IPS-NIHi11 (cell line): ENCODE results near the gene MRPL33.

Source experiments
- DNase-seq: peaks from one replicate; pipeline ENCODE4 v3.0.0; 2012; ENCODE audit warnings: mixed read lengths, low spot score

The MRPL33 gene

GRCh38 chr2:27771548-27772335 lies at the start of gene MRPL33:
Gene MRPL33 (plus strand): TSS chr2:27771719. CDS start chr2:27771778, 59 bp downstream.
- peak; percentile 99 for DNase-seq

- DNase-seq = no peak
Observed at GRCh38 chr2:27721884-27722485, 49.5 kb upstream of the MRPL33 start.

DNA sequence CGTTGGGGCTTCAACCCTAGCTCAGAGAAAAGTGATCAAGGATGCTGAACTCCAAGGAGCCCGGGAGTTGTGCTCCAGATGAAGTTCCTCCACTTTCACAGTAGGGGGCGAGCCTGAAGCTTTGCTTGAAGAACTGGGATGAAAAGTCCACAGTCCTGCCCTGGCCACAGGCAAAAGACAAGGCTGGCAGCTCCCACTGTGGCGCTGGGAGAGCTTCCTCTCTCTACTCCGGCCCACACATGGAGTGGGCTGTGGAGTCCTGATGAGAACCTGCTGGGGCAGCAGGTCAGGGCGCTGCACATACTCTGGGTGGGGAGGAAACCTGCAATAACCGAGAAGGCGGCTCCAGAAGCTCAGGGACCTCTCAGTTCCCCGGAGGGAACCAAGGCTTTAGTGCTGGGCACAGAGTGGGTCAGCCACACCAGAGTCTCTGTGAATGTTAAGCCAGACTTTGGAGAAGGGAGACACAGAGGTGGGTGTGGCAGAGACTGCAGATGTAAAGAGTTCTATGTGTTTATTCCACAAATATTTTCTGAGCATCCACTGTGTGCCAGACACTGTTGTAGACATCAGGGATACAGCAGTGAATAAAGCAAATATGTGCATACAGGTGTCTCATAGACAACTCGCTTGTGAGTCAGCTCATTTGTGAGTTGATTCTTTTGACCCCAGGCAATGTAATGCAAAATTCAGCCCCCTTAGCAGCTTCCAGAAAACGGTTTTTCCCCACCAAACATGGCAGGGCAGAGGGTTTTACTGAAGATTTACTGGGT lies 48.0 kb upstream of the MRPL33 start:
- DNase-seq = peak; percentile 77

DNA sequence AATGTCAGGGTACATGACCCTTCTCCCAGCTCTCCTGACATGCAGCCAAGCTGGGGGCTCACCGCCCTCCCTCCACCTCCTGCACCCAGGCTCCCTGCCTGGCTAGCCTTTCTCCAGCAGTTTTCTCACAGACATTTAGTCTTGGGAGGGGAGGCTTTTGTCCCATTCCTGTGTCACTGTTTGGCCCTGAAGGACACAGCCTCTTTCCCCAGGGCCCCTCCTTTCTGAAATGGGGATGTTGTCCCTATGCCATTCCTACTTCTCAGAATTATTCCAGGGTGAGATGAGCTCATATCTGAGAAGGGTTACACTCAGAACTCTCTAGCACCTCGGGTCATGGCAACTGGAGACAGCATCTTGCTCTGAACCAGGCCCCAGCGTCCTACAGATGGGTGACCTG lies 47.3 kb upstream of the MRPL33 start:
- DNase-seq = no peak

- no peak for DNase-seq
Observed at GRCh38 chr2:27724905-27725701, 46.4 kb upstream of the MRPL33 start.

- DNase-seq = no peak
Observed at GRCh38 chr2:27727257-27727656, 44.3 kb upstream of the MRPL33 start.

- no peak for DNase-seq
Observed at GRCh38 chr2:27728081-27728858, 43.2 kb upstream of the MRPL33 start.

DNA sequence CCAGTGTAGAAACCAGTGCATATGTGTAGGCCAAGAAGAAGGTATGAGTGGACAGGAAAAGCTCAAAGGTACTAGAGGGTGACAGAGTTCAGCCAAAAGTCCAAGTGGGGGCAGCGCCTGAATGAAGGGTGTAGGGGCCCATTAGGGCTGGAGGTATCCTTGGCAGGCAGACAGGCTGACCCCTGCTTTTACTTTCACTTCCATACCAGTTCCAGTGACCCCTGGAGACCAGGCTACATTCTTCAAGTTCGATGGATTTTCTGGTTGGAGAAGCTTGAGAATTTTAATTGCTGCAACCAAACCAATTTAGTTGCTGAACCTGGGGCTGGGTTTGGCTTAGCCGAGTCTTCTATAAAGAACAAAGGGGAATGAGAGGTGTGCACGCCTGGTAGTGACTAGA lies 42.3 kb upstream of the MRPL33 start:
- DNase-seq = no peak

- no peak for DNase-seq
Observed at GRCh38 chr2:27729614-27730013, 41.9 kb upstream of the MRPL33 start.

DNA sequence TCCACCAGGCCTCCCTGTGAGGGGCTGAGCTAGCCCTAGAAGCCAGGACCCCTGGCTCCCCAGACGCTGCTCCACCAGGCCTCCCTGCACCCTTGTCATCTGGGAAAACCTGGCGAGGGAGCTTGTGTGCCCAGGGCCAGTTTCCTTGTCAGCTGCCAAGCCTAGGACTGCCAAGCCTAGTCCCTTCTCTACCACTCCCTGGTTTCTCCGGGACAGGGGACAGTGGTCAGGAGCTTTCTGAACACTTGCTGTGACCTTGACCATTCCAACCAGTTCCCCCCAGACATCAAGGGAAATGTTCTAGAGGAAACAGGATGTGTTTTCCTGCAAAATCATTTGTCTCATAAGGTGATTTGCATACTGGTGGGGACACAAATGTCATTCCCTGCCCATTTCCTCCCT lies 41.3 kb upstream of the MRPL33 start:
- DNase-seq = no peak

DNA sequence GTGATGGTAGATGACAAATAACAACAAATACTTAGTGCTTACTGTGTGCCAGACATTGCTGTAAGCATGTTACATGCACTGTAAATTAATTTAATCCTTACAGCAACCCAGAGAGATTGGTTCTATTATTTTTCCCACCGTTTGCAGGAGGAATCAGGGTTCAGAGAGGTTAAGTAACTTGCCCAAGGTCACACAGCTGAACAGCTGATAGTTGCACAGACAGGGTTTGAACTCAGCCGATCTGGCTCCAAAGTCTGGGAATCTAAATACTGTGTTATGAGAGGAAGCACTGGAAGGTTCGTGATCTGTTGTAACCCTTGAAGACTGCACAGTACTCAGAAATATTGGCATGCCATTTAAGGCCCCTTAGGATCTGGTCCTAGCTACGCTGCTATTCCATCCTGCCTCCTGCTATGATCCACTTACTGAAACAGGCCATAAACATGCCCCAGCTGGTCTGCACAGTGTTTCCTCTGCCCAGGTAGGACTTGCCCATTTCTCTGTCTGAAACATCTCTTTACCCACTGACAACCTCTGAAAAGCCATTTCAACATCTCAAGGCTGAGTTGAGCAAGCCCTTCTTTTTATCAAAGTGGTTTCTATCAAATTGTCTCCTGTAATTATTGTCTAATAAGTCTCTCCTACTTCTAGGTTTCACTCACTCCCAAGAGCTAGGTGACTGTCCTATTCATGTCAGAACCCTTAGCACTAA lies 40.4 kb upstream of the MRPL33 start:
- no peak for DNase-seq

DNA sequence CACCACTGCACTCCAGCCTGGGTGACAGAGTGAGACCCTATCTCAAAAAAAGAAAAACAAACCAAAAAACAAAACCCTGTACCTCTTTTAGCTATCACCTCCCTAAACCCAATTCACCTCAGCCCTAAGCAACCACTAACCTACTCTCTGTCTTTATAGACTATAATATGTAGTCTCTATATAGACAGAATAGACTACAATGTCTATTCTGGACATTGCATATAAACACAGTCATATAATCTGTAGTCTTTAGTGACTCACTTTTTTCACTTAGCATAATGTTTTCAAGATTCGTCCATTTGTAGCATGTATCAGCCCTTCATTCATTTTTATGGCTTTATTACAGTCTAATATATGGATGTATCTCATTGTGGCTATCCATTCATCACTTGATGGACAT lies 37.2 kb upstream of the MRPL33 start:
- no peak for DNase-seq

GRCh38 chr2:27735263-27735904 lies 36.1 kb upstream of the MRPL33 start:
- peak; percentile 92 for DNase-seq

- no peak for DNase-seq
Observed at GRCh38 chr2:27736031-27736889, 35.3 kb upstream of the MRPL33 start.

DNA sequence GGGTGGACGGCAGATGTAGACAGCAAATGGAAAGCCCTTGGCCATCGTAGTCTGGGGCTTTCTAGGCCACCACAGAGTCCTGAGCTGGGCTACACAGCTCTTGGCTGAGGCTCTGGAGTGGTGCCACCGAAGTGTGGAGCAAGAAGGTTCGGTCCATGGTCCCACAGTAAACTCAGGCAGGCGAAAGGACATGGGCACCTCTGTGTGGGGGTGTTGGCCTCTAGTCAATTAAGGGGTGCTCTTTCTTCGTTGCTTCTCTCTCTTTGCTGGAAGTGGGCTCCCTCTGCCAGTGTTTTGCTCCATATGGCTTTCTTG lies 34.7 kb upstream of the MRPL33 start:
- no peak for DNase-seq

DNA sequence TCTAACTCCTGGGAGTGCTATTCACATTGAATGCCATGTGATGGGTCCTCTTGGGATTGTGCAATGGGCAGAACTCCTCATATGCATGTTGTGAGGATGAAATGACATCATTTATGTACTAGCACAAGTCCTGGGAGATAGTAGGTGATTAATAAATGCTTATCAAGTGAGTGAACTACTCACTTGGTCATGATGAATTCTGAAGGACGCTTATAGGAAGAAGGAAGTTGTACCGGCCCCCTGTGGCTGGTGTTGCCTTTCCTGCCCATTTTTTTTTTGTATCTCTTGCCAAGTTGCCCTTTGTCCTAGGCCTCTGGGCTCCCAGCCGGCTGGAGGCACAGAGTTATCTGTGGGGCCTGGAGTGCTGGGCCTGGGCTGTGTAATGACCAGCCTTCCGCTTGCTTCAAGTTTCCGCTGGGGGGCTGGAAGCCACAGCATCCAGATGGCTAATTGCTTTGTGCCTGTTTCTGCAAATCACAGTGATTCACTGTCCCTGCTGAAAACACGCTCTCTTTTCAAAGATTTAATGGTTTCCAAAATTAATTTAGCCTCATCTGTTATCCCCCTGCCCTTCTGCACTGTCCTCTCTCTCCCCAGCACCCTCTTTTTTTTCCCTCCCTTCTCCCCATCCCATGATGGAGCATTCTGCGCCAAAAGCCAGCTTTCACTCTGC lies 33.7 kb upstream of the MRPL33 start:
- no peak for DNase-seq

- DNase-seq = no peak
Observed at GRCh38 chr2:27738349-27739057, 33.0 kb upstream of the MRPL33 start.

GRCh38 chr2:27739058-27739373 lies 32.5 kb upstream of the MRPL33 start:
- no peak for DNase-seq
